ENCODE results near the gene NDFIP2.

GRCh38 chr13:79502859-79503468 is 22.0 kb downstream of the NDFIP2 start:
- TF ChIP-seq YY1 (IDR thresholded peaks at IDR 0.05; ENCODE audit: insufficient read depth, insufficient read length), result no peak
- no peak for TF ChIP-seq SUZ12 (IDR thresholded peaks at IDR 0.05; ENCODE audit: extremely low read depth, insufficient read depth, insufficient read length)
- no peak for TF ChIP-seq ZNF274 (IDR thresholded peaks at IDR 0.05; ENCODE audit: low read depth, low read length)

All from NT2/D1 (cell line).